Stimulated activated CD4-positive, alpha-beta T cell treated with anti-CD3 and anti-CD28 coated beads, Interleukin-2, amount 100 ng/mL, for 24 hours (primary cell): ENCODE measurements around the gene MYO3B.
"Not testable (repeated sequence)": the region's sequence is repeated elsewhere in the genome, so short reads cannot be mapped to it uniquely, and the experiment has no call there.

Source experiments
- DNase-seq, 2 donors: peaks; one replicate each; pipeline ENCODE4 v3.0.0-alpha.2; 2020

MYO3B gene

DNA sequence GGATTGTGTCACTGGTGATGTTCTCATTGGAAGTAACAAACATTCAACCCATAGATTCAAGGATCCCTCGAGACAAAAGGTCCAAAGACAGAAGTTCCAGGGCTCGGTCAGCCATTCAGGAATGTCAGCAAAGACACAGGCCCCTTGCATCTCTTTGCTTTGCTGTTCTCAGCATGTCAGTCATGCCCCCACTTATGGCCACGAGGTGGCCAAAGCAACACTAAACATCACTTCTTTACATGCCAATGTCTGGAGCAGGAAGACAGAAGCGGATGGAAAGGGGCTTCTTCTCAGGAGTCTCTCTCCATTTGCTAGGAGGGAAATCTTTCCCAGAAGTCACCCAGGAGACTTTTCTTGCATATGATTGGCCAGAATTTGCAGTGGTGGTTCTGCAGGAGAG, 345.6 kb downstream of the MYO3B start:
- DNase-seq, result no peak

DNA sequence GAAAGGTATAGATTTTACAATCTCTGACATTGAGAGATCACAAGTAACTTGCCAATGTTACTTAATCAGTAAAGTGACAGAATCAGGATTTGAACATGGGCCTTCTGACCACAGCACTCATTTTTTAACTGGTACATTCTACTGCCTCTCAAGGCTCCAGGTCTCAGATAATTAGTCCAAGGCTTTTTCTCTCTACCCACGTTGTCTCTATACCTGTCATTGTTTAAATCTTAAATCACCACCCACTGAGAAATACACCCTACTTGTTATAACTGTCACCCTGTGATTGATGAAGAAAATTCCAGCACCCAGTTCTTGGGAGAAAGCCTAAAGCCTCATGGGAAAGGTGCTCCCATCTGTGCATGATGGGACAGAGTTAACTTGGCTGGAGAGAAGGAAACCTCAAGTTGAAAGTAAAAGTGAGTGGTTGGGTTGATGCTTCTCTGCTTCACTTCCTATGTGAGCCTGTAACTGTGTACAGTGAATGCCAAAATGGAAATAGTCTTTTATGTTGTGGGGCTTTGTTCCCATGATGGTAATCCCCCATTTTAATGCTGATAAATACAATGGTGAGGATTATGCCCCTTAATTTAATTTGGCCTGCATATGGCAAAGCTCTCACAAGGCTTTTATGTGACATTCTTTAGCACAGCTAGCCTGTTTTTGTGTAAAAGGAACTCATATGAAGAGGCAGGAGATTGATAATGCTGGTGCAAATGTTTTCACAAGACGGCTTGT, 347.1 kb downstream of the MYO3B start:
- DNase-seq, result no peak

DNA sequence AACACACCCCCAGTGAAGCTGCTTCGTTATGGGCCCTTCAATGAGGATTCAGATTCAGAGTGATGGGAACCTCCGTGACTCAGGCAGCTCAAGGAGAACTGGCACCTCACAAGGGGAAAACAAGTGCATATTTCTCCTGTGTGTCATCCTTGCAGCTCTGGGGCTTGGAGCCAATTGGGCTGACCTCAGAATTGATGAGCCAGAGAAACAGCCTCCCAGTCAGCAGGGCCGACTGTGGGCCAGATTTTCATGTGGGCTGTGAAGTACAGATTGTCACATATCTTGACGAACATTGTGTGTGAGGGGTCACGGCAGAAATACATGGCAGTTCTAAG, 347.6 kb downstream of the MYO3B start:
- DNase-seq, result no peak

DNA sequence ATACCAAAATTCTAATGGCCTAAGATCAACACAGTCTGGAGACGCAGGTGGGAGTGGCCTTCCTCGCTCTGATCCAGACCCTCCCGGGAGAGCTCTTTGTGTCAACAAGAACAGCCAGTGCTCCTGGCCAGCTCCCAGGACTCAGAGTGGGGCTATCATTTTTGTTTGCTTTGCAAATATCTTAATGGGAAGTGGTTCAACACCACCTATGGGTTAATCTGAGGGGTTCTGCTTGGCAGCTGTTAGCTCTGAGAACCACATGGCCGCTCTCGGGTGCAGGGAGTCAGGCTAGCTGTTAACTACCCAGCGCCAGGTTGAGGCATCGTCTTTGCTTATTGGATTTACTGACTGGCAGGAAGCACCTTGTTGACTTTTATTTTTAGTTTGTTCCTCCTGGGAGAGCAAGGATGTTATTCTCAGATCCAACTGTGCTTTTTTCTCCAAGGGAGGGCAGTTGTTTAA, 352.4 kb downstream of the MYO3B start:
- no peak for DNase-seq

DNA sequence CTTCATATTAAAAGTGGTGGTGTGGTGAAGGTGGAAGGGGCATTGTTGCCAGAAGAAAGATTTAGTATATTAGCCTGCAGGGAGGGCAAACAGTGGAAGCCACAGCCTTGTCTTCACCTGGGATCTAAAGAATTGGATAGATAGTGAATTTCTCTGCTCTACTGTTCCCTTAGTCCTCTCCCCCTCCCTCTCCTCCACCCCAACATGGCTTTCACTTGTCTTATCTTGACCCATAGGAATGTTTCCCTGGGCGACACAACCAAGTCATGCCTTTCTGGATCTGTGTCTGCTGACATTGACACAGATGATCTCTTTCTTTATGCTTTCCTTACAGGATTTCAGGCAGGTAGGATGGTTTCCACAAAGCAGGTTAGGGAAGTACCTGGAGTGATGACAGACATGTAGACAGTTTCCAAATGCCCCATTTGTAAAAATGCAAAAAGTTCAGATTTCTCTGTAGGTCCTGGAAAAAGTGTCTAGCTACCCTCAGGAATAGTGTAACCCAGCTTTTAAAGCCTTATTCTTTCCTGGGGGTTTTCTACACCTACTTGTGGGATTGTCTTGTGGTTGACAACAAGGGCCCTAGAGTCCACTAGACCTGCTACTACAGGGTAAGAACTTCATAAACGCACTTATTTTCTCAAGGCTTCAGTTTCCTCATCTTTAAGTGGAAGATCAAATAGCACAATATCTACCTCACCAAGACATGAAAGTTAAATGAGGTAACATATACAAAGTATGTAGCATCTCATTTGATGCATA, 353.0 kb downstream of the MYO3B start:
- no peak for DNase-seq

DNA sequence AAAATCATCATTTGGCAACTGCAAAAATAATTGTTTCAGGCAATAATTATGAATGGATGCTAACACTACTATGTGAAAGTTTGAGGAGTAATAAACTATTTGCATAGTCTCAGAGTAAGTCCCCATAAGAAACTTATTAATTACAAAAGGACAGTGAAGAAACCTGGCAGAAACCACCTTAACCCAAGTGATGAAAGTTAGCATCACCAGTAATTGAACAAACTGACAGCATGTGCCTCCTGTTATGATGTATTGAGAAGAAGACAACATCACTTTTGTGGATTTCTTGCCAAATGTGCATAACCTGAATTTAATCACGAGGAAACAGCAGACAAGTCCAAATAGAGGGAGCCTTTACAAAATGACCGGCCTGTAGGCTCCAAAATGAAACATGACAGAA, 353.9 kb downstream of the MYO3B start:
- DNase-seq, result no peak

DNA sequence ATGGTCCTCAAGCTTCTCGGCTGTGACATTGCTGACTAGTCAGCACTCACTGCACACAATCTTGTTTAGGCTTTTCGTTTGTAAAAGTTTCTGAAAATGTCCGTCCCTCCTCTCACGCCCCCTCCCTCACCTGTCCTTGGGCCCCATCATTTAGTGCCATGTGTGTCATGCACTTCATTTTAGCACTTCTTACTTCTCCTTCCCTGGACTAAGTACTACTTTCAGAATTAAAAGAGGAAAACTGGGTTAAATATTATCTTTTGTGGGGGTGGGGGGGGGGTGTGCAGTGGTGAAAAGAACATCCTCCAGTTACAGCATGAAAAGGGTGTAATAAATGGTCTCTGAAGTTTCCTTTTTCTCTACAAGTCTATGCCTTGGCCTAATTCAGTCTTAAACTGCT, 355.2 kb downstream of the MYO3B start:
- no peak for DNase-seq

DNA sequence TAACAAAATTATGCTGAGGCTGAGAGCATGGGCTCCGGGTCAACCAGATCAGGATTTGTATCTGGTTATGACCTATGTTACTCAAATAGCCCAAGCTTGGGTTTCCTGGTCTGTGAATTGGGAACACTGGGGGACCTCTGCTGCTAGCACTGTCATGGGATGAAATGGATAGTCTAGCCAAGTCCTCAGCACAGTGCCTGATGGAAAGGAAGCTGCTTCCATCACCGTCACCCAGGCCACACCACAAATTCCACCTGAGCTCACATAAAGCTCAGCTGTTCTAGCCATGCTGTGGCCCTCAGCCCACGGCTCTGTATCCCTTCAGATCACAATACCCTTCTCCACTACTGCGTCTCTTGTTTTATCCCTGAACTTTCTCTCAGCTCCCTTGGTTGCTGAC, 357.6 kb downstream of the MYO3B start:
- DNase-seq, result no peak

DNA sequence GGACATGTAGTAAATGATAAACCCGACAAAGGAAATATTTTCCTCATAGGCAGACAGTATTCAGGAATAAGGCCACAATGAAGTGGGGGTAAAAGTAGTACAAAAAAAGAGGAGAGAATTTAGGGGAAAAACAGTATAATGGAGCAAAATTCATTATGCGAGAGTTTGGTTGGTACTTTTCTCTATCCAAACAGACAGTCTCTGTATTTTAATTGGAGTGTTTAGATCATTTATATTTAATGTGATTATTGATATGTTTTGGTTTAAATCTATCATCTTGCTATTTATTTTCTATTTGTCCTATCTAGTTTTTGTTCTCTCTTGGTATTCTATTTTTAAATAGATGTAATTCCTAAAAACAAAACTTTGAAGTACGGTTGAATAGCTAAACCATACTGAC, 366.9 kb downstream of the MYO3B start:
- no peak for DNase-seq

DNA sequence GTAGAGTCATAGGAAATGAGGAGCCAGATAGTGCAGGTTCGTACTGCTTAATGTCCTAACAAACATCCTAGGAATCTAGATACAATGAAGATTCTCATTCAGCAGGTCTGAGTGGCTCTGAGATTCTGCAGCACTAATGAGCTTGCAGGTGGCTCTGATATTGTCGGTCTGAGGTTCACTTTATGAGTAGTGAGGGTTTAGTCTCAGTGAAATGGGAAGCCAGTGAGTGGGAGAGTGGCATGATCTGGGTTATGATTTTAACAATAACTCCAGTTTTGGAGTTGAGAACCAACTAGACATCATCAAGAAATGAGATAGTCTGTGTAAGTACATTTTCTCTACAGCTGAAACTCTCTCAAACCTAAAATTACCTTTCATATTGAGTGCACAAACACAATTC, 370.4 kb downstream of the MYO3B start:
- DNase-seq, result no peak

DNA sequence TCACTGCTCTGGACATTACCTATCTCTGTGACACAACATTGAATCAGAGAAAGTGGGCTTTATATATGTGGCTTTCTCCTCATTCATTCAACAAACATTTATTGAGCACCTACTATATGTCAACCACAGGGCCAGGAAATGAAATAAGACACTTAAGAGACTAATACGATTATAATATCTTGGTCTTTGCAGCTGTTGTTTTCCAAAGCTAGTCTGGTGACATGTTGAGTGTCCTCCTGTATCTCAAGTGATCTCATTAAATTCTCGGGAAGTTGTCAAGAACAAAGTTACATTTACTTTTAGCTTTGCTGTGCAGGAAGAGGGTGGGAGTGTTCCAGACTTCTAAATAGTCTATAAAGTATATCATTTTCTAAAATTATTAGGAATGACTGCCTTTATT, 372.6 kb downstream of the MYO3B start:
- DNase-seq, result no peak

DNA sequence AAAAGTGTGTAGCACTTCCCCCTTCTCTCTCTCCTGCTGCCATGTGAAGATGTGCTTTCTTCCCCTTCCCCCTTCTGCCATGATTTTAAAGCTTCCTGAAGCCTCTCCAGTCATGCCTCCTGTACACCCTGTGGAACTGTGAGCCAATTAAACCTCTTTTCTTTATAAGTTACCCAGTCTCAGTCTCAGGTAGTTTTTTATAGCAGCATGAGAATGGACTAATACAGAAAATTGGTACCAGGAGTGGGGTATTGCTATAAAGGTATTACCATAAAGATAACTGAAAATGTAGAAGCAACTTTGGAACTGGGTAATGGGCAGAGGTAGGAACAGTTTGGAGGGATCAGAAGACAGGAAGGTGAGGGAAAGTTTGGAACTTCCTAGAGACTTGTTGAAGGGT, 374.0 kb downstream of the MYO3B start:
- not testable (repeated sequence) for DNase-seq

DNA sequence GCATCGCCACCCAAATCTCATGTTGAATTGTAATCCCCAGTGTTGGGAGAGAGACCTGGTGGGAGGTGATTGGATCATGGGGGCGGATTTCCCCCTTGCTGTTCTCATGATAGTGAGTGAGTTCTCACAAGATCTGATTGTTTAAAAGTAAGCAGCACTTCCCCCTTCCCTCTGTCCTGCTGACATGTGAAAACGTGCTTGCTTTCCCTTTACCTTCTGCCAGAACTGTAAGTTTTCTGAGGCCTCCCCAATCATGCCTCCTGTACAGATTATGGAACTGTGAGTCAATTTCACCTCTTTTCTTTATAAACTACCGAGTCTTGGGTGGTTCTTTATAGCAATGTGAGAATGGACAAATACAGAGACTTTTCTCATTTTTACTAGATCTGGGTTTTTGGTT, 375.8 kb downstream of the MYO3B start:
- DNase-seq, result no peak

DNA sequence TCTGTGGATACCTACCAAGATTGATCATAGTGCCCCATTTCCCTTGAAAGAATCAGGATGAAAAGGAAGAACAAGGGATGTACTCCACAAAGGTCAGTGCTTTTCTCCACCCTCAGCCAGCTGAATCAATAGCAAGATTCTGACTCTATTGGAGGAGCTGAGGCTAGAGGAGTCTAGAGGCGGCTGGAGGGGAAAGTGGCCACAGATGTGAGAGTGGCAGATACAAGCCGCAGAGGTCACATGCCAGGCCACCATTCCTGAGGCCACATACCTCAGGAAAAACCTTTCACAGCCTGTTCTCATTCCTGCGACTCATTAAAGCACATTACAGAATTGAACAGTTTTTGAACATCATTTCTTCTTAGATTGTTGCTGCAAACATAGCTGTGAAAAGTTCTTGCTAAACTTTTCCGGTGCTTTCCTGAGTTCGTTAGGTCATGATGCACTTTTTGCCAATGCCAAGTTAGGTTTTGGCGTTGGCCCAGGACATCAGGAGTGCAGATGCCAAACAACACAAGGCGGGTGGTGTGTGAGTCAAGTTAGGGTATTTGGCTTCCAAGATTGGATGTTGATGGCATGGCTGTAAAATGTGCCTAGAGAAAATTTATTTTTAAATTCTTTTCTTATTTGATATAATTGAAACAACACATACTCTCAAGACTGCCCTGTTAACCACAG, 376.5 kb downstream of the MYO3B start:
- no peak for DNase-seq

DNA sequence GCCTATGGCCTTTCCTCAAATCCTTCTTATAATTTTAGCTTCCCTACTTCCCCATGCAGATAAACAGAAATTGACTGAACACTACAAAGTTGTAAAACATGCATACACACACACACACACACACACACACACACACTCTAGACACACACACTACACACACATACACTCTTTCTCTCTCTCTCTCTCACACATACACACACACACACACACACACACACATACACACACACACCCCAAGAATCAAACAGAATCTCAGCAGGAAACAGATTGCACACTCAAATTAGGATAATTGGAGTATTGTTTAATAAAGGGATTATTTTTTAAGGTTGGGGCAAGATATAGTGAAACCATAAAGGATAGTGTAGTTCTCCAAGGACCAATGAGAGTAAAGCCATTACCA, 385.0 kb downstream of the MYO3B start:
- no peak for DNase-seq

DNA sequence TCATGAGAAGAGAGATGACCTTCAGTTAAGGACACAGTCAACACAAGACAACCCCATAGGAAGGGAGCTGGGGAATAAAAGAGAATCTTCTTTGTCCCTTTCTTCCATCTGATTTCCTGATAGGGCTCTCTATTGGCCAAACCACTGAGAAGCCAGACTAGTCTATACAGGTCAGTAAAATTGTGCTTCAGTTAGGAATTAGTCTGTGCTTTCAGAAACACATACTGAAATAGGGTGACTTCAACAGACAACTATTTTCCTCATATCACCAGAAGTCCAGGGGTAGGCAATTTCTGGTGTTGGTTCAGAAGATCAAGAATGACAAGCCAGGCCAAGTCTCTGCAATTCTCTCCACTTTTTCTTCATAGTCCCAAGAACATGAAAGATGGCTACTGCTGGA, 385.5 kb downstream of the MYO3B start:
- DNase-seq, result no peak

DNA sequence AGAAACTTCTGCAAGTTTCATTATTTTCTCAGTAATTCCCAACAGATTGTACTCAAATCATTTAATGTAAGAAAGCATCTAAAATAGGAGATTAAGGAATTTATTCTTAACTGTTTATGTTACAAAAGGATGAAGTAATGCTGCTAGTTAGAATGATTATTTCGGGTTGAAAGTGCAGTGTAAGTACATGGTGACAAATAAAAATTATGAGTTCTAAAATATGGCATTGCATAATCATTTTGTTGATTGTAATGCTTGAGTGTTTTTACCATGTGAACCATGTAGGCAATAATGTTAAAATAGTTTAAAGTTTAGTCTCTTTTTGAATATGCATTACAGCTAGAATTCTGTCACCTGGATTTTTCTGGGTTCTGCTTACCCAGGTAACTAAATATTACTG, 388.2 kb downstream of the MYO3B start:
- DNase-seq, result no peak

DNA sequence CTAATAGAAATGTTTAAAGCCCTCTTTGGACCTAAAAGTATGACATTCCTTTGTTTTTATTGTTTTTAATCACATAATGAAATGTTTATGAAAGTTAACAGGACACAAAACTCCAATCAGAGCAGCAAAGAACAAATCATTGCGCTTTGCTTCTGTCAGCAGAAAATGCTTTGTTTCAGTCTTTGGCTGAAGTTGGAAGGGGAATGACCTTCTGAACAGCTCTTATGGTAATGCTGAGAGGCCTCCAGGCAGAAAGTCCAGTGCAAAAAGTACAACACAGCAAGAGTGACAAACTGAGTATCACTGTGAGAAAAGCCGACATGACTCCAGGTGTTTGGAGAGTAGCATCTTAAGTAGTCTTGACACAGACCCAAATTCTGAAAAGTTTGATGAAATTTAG, 389.5 kb downstream of the MYO3B start:
- DNase-seq, result no peak

DNA sequence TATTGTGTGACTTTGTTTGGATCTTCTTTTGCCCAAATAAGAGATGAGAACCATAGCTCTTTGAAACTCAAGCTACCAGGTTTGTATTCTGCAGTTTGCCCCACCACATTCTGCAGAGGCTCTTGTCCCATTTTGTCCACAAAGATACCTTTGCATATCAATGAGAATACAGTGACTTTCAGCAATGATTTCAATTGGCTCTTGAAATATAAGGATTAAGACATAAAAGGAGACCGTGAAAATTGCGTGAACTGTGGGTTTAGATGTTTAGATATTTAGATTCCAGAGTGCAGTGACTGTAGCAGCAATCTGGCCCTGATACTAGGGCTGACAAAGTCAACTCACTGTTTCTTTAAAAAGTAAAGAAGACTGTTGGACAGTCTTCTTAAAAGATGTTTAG, 390.6 kb downstream of the MYO3B start:
- no peak for DNase-seq

DNA sequence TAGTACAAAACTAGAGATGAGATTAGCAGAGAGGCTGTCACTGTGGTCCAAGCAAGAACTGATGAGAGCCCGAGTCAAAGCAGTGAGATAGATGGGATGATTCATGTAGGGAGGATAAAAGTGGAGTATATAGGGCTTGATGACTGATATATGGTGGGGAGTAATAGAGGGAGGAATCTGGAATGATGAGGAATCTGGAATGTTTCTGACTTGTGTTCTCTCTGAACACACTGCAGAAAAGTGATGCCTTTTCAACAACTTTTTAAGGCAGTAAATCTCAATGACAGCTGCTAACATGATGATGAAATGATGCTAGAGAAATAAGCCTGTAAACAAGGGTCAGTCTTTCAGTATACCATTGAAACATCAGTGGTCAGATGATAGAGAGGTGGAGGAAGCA, 393.7 kb downstream of the MYO3B start:
- no peak for DNase-seq

DNA sequence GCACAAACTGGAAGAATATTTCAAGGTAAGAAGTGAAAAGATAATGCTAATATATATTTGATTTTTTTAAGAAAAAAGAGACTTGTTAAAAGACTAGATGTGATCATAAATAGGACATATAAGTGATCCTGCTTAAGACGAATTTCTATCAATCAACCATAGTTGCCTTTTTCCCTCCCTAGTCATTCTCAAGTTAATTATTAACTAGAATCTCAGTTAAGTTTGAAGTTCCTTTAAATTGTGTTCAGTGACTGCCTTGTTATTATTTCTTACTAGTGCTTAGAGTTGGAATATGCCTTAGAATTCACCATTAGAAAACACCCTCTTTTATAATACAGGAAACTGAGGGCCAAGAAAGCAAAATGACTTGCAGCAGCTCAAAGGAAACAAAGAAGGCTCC, 395.7 kb downstream of the MYO3B start:
- DNase-seq, result no peak

DNA sequence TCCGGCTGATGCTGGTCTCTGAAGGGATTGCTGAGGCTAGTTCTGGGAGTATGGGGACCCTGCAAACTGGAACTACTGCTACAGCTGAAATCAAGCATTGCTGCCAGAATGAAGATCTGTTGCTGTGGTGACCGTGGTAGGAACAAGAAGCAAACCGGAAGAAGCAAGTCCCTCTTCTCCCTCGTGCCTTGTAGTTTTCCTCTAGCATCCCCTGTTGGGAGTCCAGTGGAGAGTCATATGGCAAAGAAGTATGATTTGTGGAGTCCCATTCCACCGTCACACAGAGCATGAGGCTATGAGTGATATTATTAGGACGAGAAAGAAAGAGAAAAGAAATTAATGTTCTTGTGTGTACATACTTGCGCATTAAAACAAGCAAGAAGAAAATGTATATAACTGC, 398.3 kb downstream of the MYO3B start:
- no peak for DNase-seq

DNA sequence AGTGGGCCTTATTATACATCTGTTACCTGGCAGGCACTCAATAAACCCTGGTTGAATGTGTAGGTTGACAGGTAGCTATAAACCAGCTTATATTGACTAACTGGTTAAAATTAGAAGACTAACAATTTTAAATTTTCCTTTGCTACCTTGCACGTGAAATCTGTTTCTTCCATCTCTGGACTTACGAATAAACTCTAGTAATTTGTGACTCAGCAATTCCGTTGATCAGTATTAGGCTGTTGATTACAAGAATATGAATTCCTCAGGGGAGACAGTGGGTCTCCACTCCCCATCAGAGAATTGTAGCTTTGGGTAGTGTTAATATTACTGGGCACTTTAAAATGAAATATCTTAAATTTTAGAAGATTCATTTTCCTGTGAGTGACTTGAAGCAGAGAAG, 399.4 kb downstream of the MYO3B start:
- DNase-seq, result no peak

DNA sequence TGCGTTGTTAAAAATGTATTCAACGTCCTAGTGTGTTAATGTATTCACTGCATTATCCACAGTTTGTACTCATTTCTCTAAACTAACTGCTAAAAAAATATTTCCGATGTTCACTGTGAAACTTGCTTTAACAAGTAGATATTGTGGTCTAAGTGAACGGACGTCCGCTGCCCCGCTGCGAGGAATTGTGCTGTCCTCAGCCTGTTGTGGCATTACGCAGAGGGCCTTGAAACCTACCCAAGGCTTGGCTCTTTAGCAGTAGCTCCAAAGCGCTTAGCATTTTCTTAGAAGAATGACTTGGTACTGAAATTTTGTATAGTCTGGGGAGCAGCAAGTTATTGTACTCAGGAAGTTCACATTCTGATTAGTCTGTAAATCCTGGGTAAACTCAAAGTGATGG, 400.7 kb downstream of the MYO3B start:
- no peak for DNase-seq
